WERI-Rb-1 (cell line): ENCODE results near the gene PHF21A.

Experiments used
- DNase-seq: peaks from one replicate; pipeline ENCODE4 v3.0.0-alpha.2; 2020
- H3K27ac ChIP-seq: fragments of 250-450 bp; sonication (Bioruptor Pico); 2 replicates; pipeline ENCODE4 v1.5.1; 2020; ENCODE audit warnings: mild to moderate bottlenecking, moderate library complexity
- H3K27me3 ChIP-seq: fragments of 250-450 bp; sonication (Bioruptor Pico); 2 replicates; pipeline ENCODE4 v1.5.1; 2021; ENCODE audit warnings: mild to moderate bottlenecking, low read depth, moderate library complexity; ENCODE audit not compliant: insufficient read depth, severe bottlenecking
- H3K36me3 ChIP-seq: fragments of 250-450 bp; sonication (Bioruptor Pico); 2 replicates; pipeline ENCODE4 v1.5.1; 2020; ENCODE audit warnings: mild to moderate bottlenecking, moderate library complexity
- H3K4me3 ChIP-seq: 2 replicates; pipeline ENCODE4 v1.5.1; 2011; ENCODE audit warnings: low read depth, mild to moderate bottlenecking, control low read depth, low read length
- H3K9me3 ChIP-seq: fragments of 250-450 bp; sonication (Bioruptor Pico); 2 replicates; pipeline ENCODE4 v1.5.1; 2021; ENCODE audit warnings: mild to moderate bottlenecking, moderate library complexity; ENCODE audit not compliant: severe bottlenecking
- CTCF ChIP-seq: IDR thresholded peaks from 2 replicates; pipeline ENCODE4 v1.5.1; 2011; ENCODE audit warnings: low read depth, mild to moderate bottlenecking, control low read depth, inconsistent platforms, low read length

PHF21A gene

GRCh38 chr11:46071091-46071490 is 50.2 kb downstream of the PHF21A start:
- Histone ChIP-seq H3K27ac (no peak overlapping the region), H3K27me3 (no peaks in the 10 kb centered on the region)
- DNase-seq = no peak

GRCh38 chr11:46069595-46069994 is 51.7 kb downstream of the PHF21A start:
- H3K27me3 ChIP-seq = no peaks in the 10 kb centered on the region
- no peak overlapping the region for H3K4me3 ChIP-seq
- H3K36me3 ChIP-seq = peaks cover 5% of the 10 kb centered on the region; the same call in 1 of the 2 replicates
- TF ChIP-seq CTCF = no peak
- H3K9me3 ChIP-seq = no peaks in the 10 kb centered on the region
- H3K27ac ChIP-seq = no peak overlapping the region
- no peak for DNase-seq

More at GRCh38 chr11:46071091-46071490, 50.2 kb downstream of the PHF21A start:
- Histone ChIP-seq H3K4me3 (no peak overlapping the region), H3K9me3 (no peaks in the 10 kb centered on the region), H3K36me3 (peaks cover 2% of the 10 kb centered on the region; the same call in 1 of the 2 replicates)
- TF ChIP-seq CTCF = no peak

GRCh38 chr11:46066335-46066734 is 54.9 kb downstream of the PHF21A start:
- Histone ChIP-seq H3K4me3 (no peak overlapping the region), H3K27ac (no peak overlapping the region), H3K27me3 (no peaks in the 10 kb centered on the region), H3K36me3 (peaks cover 5% of the 10 kb centered on the region; the same call in 1 of the 2 replicates), H3K9me3 (no peaks in the 10 kb centered on the region)
- TF ChIP-seq CTCF = no peak
- DNase-seq = no peak

GRCh38 chr11:46065681-46066080 is 55.6 kb downstream of the PHF21A start:
- Histone ChIP-seq H3K36me3 (peaks cover 5% of the 10 kb centered on the region; the same call in 1 of the 2 replicates), H3K27ac (no peak overlapping the region)

GRCh38 chr11:46064221-46064620 is 57.0 kb downstream of the PHF21A start:
- no peaks in the 10 kb centered on the region for H3K9me3 ChIP-seq
- no peak for DNase-seq
- peaks cover 5% of the 10 kb centered on the region; the same call in 1 of the 2 replicates for H3K36me3 ChIP-seq
- no peak overlapping the region for H3K4me3 ChIP-seq
- no peaks in the 10 kb centered on the region for H3K27me3 ChIP-seq
- no peak for TF ChIP-seq CTCF
- no peak overlapping the region for H3K27ac ChIP-seq

More at GRCh38 chr11:46065681-46066080, 55.6 kb downstream of the PHF21A start:
- no peak for DNase-seq
- no peaks in the 10 kb centered on the region for H3K27me3 ChIP-seq
- no peaks in the 10 kb centered on the region for H3K9me3 ChIP-seq
- no peak for TF ChIP-seq CTCF
- H3K4me3 ChIP-seq = no peak overlapping the region

- no peak for TF ChIP-seq CTCF
- H3K4me3 ChIP-seq = no peak overlapping the region
- H3K36me3 ChIP-seq = peaks cover 4% of the 10 kb centered on the region; the same call in 1 of the 2 replicates
- H3K27ac ChIP-seq = no peak overlapping the region
- no peaks in the 10 kb centered on the region for H3K27me3 ChIP-seq
- no peaks in the 10 kb centered on the region for H3K9me3 ChIP-seq
- no peak for DNase-seq
These were observed 58.1 kb downstream of the PHF21A start for GRCh38 chr11:46063138-46063537.
